Ammon's horn (tissue), 1 donor: ENCODE results near the gene MAST2.
A peak's percentile ranks its signal among the peaks of the same experiment; 100 is the strongest.
"Not testable (repeated sequence)": the region's sequence is repeated elsewhere in the genome, so short reads cannot be mapped to it uniquely, and the experiment has no call there.

ENCODE experiments used
- DNase-seq: peaks from one replicate; pipeline ENCODE4 v3.0.0-alpha.2; 2016; ENCODE audit warnings: low spot score

The MAST2 gene

DNA sequence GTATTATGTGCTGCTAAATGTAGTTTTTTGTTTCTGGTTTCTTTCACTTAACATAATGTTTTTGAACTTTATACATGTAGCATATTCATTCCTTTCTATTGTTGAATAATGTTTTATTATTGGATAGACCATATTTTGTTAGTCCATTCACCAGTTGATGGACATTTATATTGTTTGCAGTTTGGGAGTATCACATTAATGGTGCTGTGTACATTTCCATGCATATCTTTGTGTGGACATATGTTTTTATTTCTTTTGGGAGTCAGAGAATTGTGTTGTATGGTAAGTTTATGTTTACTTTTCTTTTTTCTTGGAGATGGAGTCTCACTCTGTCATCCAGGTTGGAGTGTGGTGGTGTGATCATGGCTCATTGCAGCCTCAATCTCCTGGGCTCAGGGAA lies 134.6 kb downstream of the MAST2 start:
- no peak for DNase-seq

- no peak for DNase-seq
Observed at GRCh38 chr1:45942411-45942810, 139.0 kb downstream of the MAST2 start.

DNA sequence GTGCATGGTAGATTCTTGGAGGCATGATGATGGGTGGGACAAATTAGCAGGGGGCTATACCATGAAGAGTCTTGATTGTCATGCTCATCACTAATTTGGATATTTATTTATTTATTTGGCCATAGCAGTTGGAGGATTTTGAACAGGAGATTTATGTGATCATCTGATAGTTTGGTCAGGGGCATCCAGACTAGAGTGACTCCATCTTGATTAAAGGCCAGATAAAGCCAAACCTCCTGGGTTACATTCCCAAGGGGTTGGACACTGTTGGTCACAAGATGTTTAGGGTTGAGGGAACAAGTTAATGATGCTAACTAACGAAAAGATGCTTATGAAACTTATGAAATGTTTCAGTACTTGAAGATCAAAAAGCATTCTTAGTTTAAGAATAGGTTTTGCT lies 139.8 kb downstream of the MAST2 start:
- DNase-seq: no peak

DNA sequence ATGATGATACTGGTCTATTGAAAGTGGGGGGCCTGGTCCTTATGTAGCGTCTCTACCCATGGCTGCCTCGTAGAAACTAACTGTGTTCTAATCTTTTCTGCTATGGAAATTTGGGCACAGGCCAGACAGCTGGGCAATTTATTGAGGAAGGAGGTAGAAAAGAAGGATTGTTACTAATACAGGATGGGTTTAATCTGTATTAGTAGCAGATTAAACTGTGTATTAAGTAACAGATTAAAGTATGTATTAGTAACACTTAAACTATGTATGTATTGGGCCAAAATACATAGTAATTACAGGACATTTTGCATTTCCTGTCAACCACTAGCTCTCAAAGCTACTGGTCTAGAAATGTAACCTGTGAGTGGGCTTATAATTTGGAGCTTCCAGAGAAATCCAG lies 142.0 kb downstream of the MAST2 start:
- no peak for DNase-seq

DNA sequence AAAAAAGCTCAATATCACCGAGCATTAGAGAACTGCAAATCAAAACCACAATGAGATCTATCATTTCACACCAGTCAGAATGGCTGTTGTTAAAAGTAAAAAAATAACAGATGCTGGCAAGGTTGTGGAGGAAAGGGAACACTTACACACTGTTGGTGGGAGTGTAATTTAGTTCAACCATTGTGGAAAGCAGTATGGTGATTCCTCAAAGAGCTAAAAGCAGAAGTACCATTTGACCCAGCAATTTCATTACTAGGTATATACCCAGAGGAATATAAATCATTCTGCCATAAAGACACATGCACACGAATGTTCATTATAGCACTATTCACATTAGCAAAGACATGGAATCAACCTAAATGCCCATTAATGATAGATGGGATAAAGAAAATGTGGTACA lies 146.1 kb downstream of the MAST2 start:
- DNase-seq: not testable (repeated sequence)

DNA sequence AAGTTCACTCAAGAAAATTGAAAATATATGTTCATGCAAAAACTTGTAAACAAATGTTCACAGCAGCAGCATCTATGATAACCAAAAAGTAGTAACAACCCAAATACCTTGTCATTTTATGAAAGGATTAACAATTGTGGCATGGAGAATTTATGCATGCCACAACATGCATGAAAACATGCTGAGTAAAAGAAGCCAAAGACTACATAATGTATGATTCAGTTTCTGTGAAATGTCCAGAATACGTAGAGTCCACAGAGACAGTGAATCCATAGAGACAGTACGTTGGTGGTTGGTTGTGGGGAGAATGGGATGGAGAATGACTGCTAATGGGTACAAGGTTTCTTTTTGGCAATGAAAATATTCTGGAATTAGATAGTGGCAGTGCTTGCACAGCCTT lies 148.7 kb downstream of the MAST2 start:
- no peak for DNase-seq

- no peak for DNase-seq
Observed at GRCh38 chr1:45953934-45954847, 150.8 kb downstream of the MAST2 start.

- DNase-seq: no peak
Observed at GRCh38 chr1:45957684-45958083, 154.3 kb downstream of the MAST2 start.

- no peak for DNase-seq
Observed at GRCh38 chr1:45958317-45958716, 154.9 kb downstream of the MAST2 start.

DNA sequence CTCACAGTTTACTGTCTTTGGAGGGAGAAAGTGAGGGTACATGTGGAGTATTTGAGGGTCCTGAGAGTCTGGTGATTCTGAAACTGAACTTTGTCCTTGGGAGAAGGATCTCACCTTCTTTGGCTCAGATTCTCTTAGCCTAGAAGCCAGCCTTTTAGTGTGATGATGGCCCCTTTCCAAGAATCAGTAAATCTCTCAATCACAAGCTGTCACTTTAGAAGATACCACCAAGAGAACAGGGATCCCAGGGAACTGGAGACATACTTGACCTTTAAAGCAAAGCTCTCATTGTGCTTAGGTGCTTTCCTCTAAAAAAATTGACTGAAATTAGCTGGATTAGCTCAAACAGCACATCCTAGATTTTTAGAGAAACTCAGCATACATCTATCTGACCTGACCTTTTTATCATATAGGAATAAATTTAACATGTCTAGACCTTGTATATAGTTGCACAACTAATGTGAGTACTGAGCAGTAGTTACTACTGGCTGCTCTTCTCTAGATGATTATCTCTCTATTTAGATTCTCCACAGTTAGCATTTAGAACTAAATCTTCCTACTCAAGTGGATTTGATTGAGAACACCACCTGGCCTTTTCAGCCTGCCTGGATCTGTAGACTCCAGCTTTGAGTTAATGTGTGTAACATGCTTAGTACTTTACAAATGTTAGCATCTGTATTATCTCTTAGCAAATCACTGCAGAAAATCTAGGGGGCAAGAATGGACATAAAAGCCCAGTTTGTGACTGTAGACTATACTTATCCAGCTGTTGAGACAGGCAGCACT lies 157.7 kb downstream of the MAST2 start:
- DNase-seq: no peak

DNA sequence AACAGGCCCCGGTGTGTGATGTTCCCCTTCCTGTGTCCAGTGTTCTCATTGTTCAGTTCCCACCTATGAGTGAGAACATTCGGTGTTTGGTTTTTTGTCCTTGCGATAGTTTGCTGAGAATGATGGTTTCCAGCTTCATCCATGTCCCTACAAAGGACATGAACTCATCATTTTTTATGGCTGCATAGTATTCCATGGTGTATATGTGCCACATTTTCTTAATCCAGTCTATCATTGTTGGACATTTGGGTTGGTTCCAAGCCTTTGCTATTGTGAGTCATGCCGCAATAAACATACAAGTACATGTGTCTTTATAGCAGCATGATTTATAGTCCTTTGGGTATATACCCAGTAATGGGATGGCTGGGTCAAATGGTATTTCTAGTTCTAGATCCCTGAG lies 158.5 kb downstream of the MAST2 start:
- not testable (repeated sequence) for DNase-seq

- DNase-seq: no peak
Observed at GRCh38 chr1:45968941-45969666, 165.7 kb downstream of the MAST2 start.

DNA sequence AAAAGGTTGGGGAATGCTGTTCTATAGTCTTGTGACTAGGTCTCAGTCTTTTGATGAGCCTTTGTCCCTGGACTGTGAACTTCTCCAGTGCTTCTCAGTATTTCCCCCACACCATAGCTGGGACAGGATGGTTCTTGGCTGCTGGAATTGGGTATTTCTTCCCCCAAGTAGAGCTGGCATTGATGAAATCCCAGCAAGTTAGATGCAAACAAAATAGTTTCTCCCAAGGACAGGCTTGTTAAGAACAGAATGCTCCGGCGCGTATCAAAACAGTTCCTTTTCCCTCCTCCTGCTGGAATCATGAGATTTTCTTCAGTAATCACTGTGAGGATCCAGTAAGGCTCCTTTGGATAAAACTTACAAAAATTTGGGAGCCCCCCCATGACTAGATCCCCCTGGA lies 166.5 kb downstream of the MAST2 start:
- DNase-seq: peak; percentile 8

- DNase-seq: no peak
Observed at GRCh38 chr1:45971335-45971734, 167.9 kb downstream of the MAST2 start.

GRCh38 chr1:45971922-45972531 lies 168.6 kb downstream of the MAST2 start:
- DNase-seq: no peak

GRCh38 chr1:45972621-45973020 lies 169.2 kb downstream of the MAST2 start:
- no peak for DNase-seq

DNA sequence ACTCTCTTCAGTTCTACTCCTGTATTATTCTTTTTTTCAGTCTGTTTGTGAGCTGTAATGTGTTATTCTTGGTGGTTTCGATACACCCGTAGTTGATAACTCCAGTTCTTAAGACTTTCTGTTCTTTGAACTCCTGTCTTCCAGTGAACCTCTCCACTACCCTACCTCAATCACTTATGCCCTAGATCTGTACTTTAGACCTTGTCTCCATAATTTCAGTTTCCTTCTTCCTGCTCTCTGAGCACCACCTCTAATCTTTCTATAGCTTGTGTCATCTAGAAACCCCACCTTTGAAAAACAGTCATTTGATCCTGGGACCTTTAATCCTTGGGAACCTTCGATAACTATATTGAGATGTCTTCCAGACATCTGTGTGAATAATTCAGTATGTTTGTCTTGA lies 169.7 kb downstream of the MAST2 start:
- no peak for DNase-seq

- no peak for DNase-seq
Observed at GRCh38 chr1:45974541-45975269, 171.3 kb downstream of the MAST2 start.

DNA sequence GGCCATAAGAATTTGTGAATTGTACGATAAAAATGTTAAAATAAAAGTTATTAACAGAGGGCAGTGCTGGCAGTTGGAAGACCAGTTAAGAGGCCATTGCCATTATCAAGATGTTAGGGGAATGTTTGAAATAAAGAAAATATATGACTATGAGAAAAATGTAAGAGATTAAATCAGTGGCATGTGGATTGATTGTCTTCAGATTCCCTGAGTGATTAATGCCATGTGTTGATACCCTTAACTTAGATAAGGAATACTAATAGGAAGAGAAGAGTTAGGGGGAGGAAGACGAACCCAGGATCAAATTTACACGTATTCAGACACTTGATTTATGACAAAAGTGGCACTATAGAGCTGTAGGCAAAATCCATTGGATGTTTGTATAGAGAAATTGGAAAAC lies 173.2 kb downstream of the MAST2 start:
- DNase-seq: no peak

DNA sequence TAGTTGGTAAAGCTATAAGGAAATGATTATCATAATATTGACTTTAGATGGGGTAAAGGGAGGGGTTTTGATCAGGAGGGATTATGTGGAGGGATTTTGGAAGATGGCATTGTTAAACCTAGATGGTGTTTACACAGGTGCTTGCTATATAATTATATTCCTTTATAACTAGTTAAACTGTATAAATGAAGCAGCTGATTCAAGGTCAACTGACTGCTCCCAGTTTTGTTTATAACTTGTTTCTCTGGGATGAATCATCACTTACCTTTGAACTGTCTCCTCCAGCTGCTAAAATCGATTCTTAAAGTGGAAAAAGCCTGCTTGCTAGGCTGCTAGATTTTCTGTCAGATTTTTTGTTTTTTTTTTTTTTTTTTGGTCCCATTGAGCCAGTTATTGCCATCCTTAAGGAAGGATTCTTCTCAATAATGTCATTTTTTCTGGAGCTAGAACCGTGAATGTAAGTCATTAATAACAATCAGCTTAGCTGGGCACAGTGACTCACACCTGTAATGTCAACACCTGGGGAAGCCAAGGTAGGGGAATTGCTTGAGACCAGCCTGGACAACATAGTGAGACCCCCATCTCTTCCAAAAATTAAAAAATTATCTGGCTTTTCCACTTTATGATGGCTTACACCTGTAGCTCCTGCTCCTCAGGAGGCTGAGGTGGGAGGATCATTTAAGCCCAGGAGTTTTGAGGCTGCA lies 175.8 kb downstream of the MAST2 start:
- no peak for DNase-seq

GRCh38 chr1:45979778-45980176 lies 176.4 kb downstream of the MAST2 start:
- no peak for DNase-seq
